Endometrial microvascular endothelial cells (primary cell): ENCODE measurements around the gene MAP2K6. TPM values are rescaled to one million over a fixed set of nuclear protein-coding genes. Genes with fewer than 3 reads are reported as not detected.

Source experiments
- in situ Hi-C: cut with HindIII; loops from 2 replicates; pipeline ENCODE4 v1.10.0; 2017; ENCODE audit warnings: low sequenced_read_pairs, low pct_unique_long_range_greater_than_20kb; ENCODE audit errors: inconsistent ontology term
- total RNA-seq: library from RNA; depleted of rRNA; stranded (reverse); fragments of >200 nt; gene quantifications from one replicate; pipeline ENCODE4 v1.2.3, GENCODE V29; 2015; ENCODE audit errors: inconsistent ontology term

The MAP2K6 gene
- total RNA-seq, 1 donor from 2014 or later: 4.6 TPM

- in situ Hi-C loops: no loop called here
Observed at GRCh38 chr17:69555056-69555455, 140.6 kb downstream of the MAP2K6 start.

- in situ Hi-C loops: no loop called here
Observed at GRCh38 chr17:69557339-69557738, 142.8 kb downstream of the MAP2K6 start.

- in situ Hi-C loops: no loop called here
Observed at GRCh38 chr17:69558796-69559195, 144.3 kb downstream of the MAP2K6 start.

- in situ Hi-C loops: no loop called here
Observed at GRCh38 chr17:69560987-69561441, 146.5 kb downstream of the MAP2K6 start.

GRCh38 chr17:69561462-69561861, 147.0 kb downstream of the MAP2K6 start:
- in situ Hi-C loops: no loop called here

GRCh38 chr17:69565447-69565846, 150.9 kb downstream of the MAP2K6 start:
- in situ Hi-C loops: no loop called here

- in situ Hi-C loops: no loop called here
Observed at GRCh38 chr17:69567130-69567529, 152.6 kb downstream of the MAP2K6 start.

- in situ Hi-C loops: loop anchor here (10.0 kb wide), 1 partner anchor 592 kb away; the partner anchor contains the start of gene KCNJ2
Observed at GRCh38 chr17:69572747-69573146, 158.2 kb downstream of the MAP2K6 start.

- in situ Hi-C loops: loop anchor here (10.0 kb wide), 1 partner anchor 591 kb away; the partner anchor contains the start of gene KCNJ2
Observed at GRCh38 chr17:69573396-69573795, 158.9 kb downstream of the MAP2K6 start.

- in situ Hi-C loops: loop anchor here (10.0 kb wide), 1 partner anchor 590 kb away; the partner anchor contains the start of gene KCNJ2
Observed at GRCh38 chr17:69574257-69575197, 160.0 kb downstream of the MAP2K6 start.

GRCh38 chr17:69575346-69575761, 160.9 kb downstream of the MAP2K6 start:
- in situ Hi-C loops: loop anchor here (10.0 kb wide), 1 partner anchor 589 kb away; the partner anchor contains the start of gene KCNJ2

- in situ Hi-C loops: loop anchor here (10.0 kb wide), 1 partner anchor 588 kb away; the partner anchor contains the start of gene KCNJ2
Observed at GRCh38 chr17:69577098-69577497, 162.6 kb downstream of the MAP2K6 start.

- in situ Hi-C loops: loop anchor here (10.0 kb wide), 1 partner anchor 586 kb away; the partner anchor contains the start of gene KCNJ2
Observed at GRCh38 chr17:69578385-69578936, 164.0 kb downstream of the MAP2K6 start.

- in situ Hi-C loops: loop anchor here (10.0 kb wide), 1 partner anchor 585 kb away; the partner anchor contains the start of gene KCNJ2
Observed at GRCh38 chr17:69579961-69580677, 165.6 kb downstream of the MAP2K6 start.

- in situ Hi-C loops: no loop called here
Observed at GRCh38 chr17:69581061-69581961, 166.8 kb downstream of the MAP2K6 start.

- in situ Hi-C loops: no loop called here
Observed at GRCh38 chr17:69588316-69588715, 173.8 kb downstream of the MAP2K6 start.

- in situ Hi-C loops: no loop called here
Observed at GRCh38 chr17:69588827-69589239, 174.3 kb downstream of the MAP2K6 start.

- in situ Hi-C loops: no loop called here
Observed at GRCh38 chr17:69590671-69591070, 176.2 kb downstream of the MAP2K6 start.
